Upper lobe of left lung (tissue), 4 donors: ENCODE data around the gene KCNH1.

ENCODE experiments used
- EP300 ChIP-seq, 4 donors: sonication (generic); formaldehyde crosslinking; IDR thresholded peaks; one replicate each; pipeline ENCODE4 v1.5.1; 2017; ENCODE audit warnings: antibody characterized with exemption in 4 of 4, control low read depth in 2 of 4
- POLR2A ChIP-seq, 4 donors: fragments of 450-650 bp; IDR thresholded peaks; one replicate each; pipeline ENCODE4 v1.5.1; 2016 to 2017; ENCODE audit warnings: antibody characterized with exemption in 4 of 4, mild to moderate bottlenecking in 2 of 4
- POLR2AphosphoS5 ChIP-seq, 2 donors: sonication (generic); formaldehyde crosslinking; IDR thresholded peaks; one replicate each; pipeline ENCODE4 v1.5.1; 2017; ENCODE audit warnings: antibody characterized with exemption in 2 of 2
- TF ChIP-seq, protein P1 (sequence below), 6 experiments: fragments of 450-650 bp in 4 of 6; fragments of 200-600 bp in 2 of 6; sonication (generic) in 2 of 6; IDR thresholded peaks; one replicate each; pipeline ENCODE4 v1.5.1; 2016 to 2019; ENCODE audit warnings: antibody characterized with exemption in 6 of 6

GRCh38 chr1:211018690-211019089 lies 115.3 kb downstream of the KCNH1 start:
- TF ChIP-seq, protein P1, sequence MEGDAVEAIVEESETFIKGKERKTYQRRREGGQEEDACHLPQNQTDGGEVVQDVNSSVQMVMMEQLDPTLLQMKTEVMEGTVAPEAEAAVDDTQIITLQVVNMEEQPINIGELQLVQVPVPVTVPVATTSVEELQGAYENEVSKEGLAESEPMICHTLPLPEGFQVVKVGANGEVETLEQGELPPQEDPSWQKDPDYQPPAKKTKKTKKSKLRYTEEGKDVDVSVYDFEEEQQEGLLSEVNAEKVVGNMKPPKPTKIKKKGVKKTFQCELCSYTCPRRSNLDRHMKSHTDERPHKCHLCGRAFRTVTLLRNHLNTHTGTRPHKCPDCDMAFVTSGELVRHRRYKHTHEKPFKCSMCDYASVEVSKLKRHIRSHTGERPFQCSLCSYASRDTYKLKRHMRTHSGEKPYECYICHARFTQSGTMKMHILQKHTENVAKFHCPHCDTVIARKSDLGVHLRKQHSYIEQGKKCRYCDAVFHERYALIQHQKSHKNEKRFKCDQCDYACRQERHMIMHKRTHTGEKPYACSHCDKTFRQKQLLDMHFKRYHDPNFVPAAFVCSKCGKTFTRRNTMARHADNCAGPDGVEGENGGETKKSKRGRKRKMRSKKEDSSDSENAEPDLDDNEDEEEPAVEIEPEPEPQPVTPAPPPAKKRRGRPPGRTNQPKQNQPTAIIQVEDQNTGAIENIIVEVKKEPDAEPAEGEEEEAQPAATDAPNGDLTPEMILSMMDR (IDR thresholded peaks at IDR 0.05): no peak
- TF ChIP-seq POLR2A (IDR thresholded peaks at IDR 0.05) (no peak), POLR2AphosphoS5 (IDR thresholded peaks at IDR 0.05) (no peak), EP300 (IDR thresholded peaks at IDR 0.05) (no peak)
